Measurements from ENCODE around the gene JAKMIP3.
A peak's percentile ranks its signal among the peaks of the same experiment; 100 is the strongest.

JAKMIP3 gene

GRCh38 chr10:132107949-132108877 lies 42.5 kb downstream of the JAKMIP3 start:
- no peak for TF ChIP-seq CTCF (IDR thresholded peaks at IDR 0.05)
- no peak for DNase-seq
- intact Hi-C loops (cut with DNase I; ENCODE audit: low total_unique reads): no loop called here
- no peak overlapping the region for H3K4me3 ChIP-seq
- no peaks in the 10 kb centered on the region for H3K36me3 ChIP-seq
- H3K4me1 ChIP-seq: no peaks in the 10 kb centered on the region
- no peaks in the 10 kb centered on the region for H3K9me3 ChIP-seq
- no peak overlapping the region for H3K27ac ChIP-seq
- H3K27me3 ChIP-seq: no peaks in the 10 kb centered on the region

- DNase-seq: peak in 1 of 2 donors; percentile 55
Measured at GRCh38 chr10:132109341-132110110, 43.8 kb downstream of the JAKMIP3 start.

GRCh38 chr10:132110111-132110521 lies 44.4 kb downstream of the JAKMIP3 start:
- H3K27me3 ChIP-seq: no peaks in the 10 kb centered on the region
- no peaks in the 10 kb centered on the region for H3K36me3 ChIP-seq
- H3K9me3 ChIP-seq: no peaks in the 10 kb centered on the region
- intact Hi-C loops (cut with DNase I; ENCODE audit: low total_unique reads): no loop called here
- DNase-seq: peak in 1 of 2 donors; percentile 55
- H3K27ac ChIP-seq: no peak overlapping the region
- no peaks in the 10 kb centered on the region for H3K4me1 ChIP-seq
- TF ChIP-seq CTCF (IDR thresholded peaks at IDR 0.05): no peak
- H3K4me3 ChIP-seq: no peak overlapping the region

More at GRCh38 chr10:132109341-132110110, 43.8 kb downstream of the JAKMIP3 start:
- Histone ChIP-seq H3K36me3 (no peaks in the 10 kb centered on the region), H3K9me3 (no peaks in the 10 kb centered on the region), H3K4me3 (no peak overlapping the region), H3K27ac (no peak overlapping the region), H3K4me1 (no peaks in the 10 kb centered on the region), H3K27me3 (no peaks in the 10 kb centered on the region)
- intact Hi-C loops (cut with DNase I; ENCODE audit: low total_unique reads): no loop called here
- no peak for TF ChIP-seq CTCF (IDR thresholded peaks at IDR 0.05)

- no peak for TF ChIP-seq CTCF (IDR thresholded peaks at IDR 0.05)
- DNase-seq: no peak
Measured at GRCh38 chr10:132110713-132111112, 45.0 kb downstream of the JAKMIP3 start.

GRCh38 chr10:132111121-132111731 lies 45.5 kb downstream of the JAKMIP3 start:
- intact Hi-C loops (cut with DNase I; ENCODE audit: low total_unique reads): no loop called here
- DNase-seq: peak in 1 of 2 donors; percentile 51
- Histone ChIP-seq H3K27me3 (no peaks in the 10 kb centered on the region), H3K4me3 (no peak overlapping the region), H3K4me1 (no peaks in the 10 kb centered on the region), H3K36me3 (no peaks in the 10 kb centered on the region), H3K9me3 (no peaks in the 10 kb centered on the region), H3K27ac (no peak overlapping the region)
- no peak for TF ChIP-seq CTCF (IDR thresholded peaks at IDR 0.05)

More at GRCh38 chr10:132110713-132111112, 45.0 kb downstream of the JAKMIP3 start:
- H3K27ac ChIP-seq: no peak overlapping the region
- intact Hi-C loops (cut with DNase I; ENCODE audit: low total_unique reads): no loop called here
- no peaks in the 10 kb centered on the region for H3K4me1 ChIP-seq
- H3K27me3 ChIP-seq: no peaks in the 10 kb centered on the region
- H3K36me3 ChIP-seq: no peaks in the 10 kb centered on the region
- H3K9me3 ChIP-seq: no peaks in the 10 kb centered on the region
- H3K4me3 ChIP-seq: no peak overlapping the region
